Thoracic aorta (tissue), 2 donors: ENCODE data around the gene MEGF11. TPM values are rescaled to one million over a fixed set of nuclear protein-coding genes. Genes with fewer than 3 reads are reported as not detected.

ENCODE experiments used
- ATAC-seq: fragments of 150-250 bp; one replicate; pipeline ENCODE4 v1.8.0; 2017; ENCODE audit warnings: low read depth; ENCODE audit not compliant: insufficient number of reproducible peaks, low FRiP score
- DNase-seq: peaks from one replicate; pipeline ENCODE4 v3.0.0-alpha.2; 2020; ENCODE audit warnings: low spot score
- H3K27ac ChIP-seq, 2 donors: fragments of 200-600 bp; sonication (generic); 1 replicate in 1 of 2; 2 replicates in 1 of 2; pipeline ENCODE4 v1.5.1; 2016; ENCODE audit warnings: mild to moderate bottlenecking in 2 of 2, moderate library complexity in 2 of 2
- H3K27me3 ChIP-seq: fragments of 200-600 bp; sonication (generic); replicated peaks from 2 replicates; pipeline ENCODE4 v1.6.0; 2016; ENCODE audit warnings: mild to moderate bottlenecking; ENCODE audit not compliant: insufficient read depth
- H3K36me3 ChIP-seq: fragments of 200-600 bp; sonication (generic); one replicate; pipeline ENCODE4 v1.5.1; 2016
- H3K4me1 ChIP-seq, 2 donors: fragments of 200-600 bp; sonication (generic); 1 replicate in 1 of 2; 2 replicates in 1 of 2; pipeline versions ENCODE4 v1.5.1 to v1.6.0; 2016; ENCODE audit warnings: low read depth in 2 of 2, mild to moderate bottlenecking in 1 of 2; ENCODE audit not compliant: control insufficient read depth in 1 of 2
- H3K4me3 ChIP-seq: fragments of 200-600 bp; sonication (generic); 2 replicates; pipeline ENCODE4 v1.5.1; 2016; ENCODE audit warnings: mild to moderate bottlenecking
- H3K9me3 ChIP-seq: fragments of 200-600 bp; sonication (generic); 2 replicates; pipeline ENCODE4 v1.5.1; 2016
- CTCF ChIP-seq: fragments of 200-600 bp; sonication (generic); IDR thresholded peaks from one replicate; pipeline ENCODE4 v1.5.1; 2019; ENCODE audit warnings: antibody characterized with exemption
- total RNA-seq, 2 donors: library from RNA; depleted of rRNA; stranded (reverse); fragments of >200 nt; gene quantifications; one replicate each; pipeline versions ENCODE4 v1.1.0 to v1.2.3, GENCODE V29; 2016

MEGF11 gene
- total RNA-seq, 2 donors from 2014 or later: not detected

- no peaks in the 10 kb centered on the region for H3K4me1 ChIP-seq
- no peak for ATAC-seq
- H3K27ac ChIP-seq: no peak overlapping the region
- no peak for DNase-seq
- H3K27me3 ChIP-seq: no peaks in the 10 kb centered on the region
- H3K4me3 ChIP-seq: no peak overlapping the region
- no peak for TF ChIP-seq CTCF
- H3K9me3 ChIP-seq: no peaks in the 10 kb centered on the region
- H3K36me3 ChIP-seq: no peaks in the 10 kb centered on the region
These were observed 207.2 kb downstream of the MEGF11 start for GRCh38 chr15:66046326-66046725.

- Histone ChIP-seq H3K36me3 (no peaks in the 10 kb centered on the region), H3K27me3 (no peaks in the 10 kb centered on the region), H3K9me3 (no peaks in the 10 kb centered on the region), H3K4me3 (no peak overlapping the region), H3K4me1 (no peaks in the 10 kb centered on the region), H3K27ac (no peak overlapping the region)
- no peak for TF ChIP-seq CTCF
- no peak for DNase-seq
- ATAC-seq: no peak
These were observed 208.0 kb downstream of the MEGF11 start for GRCh38 chr15:66045542-66045941.

GRCh38 chr15:66044837-66045236 lies 208.7 kb downstream of the MEGF11 start:
- H3K9me3 ChIP-seq: no peaks in the 10 kb centered on the region
- H3K27ac ChIP-seq: no peak overlapping the region
- DNase-seq: no peak
- no peaks in the 10 kb centered on the region for H3K36me3 ChIP-seq
- TF ChIP-seq CTCF: no peak
- H3K27me3 ChIP-seq: no peaks in the 10 kb centered on the region
- no peaks in the 10 kb centered on the region for H3K4me1 ChIP-seq
- no peak overlapping the region for H3K4me3 ChIP-seq
- no peak for ATAC-seq

- no peak overlapping the region for H3K4me3 ChIP-seq
- H3K27me3 ChIP-seq: no peaks in the 10 kb centered on the region
- ATAC-seq (no peak), DNase-seq (no peak)
- TF ChIP-seq CTCF: no peak
- no peaks in the 10 kb centered on the region for H3K36me3 ChIP-seq
- H3K4me1 ChIP-seq: no peaks in the 10 kb centered on the region
- no peak overlapping the region for H3K27ac ChIP-seq
- H3K9me3 ChIP-seq: no peaks in the 10 kb centered on the region
These were observed 210.3 kb downstream of the MEGF11 start for GRCh38 chr15:66043264-66043663.

GRCh38 chr15:66042624-66043023 lies 210.9 kb downstream of the MEGF11 start:
- ATAC-seq (no peak), DNase-seq (no peak)
- no peak overlapping the region for H3K4me3 ChIP-seq
- no peaks in the 10 kb centered on the region for H3K36me3 ChIP-seq
- TF ChIP-seq CTCF: no peak
- no peaks in the 10 kb centered on the region for H3K4me1 ChIP-seq
- no peak overlapping the region for H3K27ac ChIP-seq
- H3K9me3 ChIP-seq: no peaks in the 10 kb centered on the region
- H3K27me3 ChIP-seq: no peaks in the 10 kb centered on the region
